ENCODE results near the gene PRPH. TPM values are rescaled to one million over a fixed set of nuclear protein-coding genes. Genes with fewer than 3 reads are reported as not detected.

The PRPH gene
- total RNA-seq, 1 donor from 2014 or later = 17.2 TPM

DNA sequence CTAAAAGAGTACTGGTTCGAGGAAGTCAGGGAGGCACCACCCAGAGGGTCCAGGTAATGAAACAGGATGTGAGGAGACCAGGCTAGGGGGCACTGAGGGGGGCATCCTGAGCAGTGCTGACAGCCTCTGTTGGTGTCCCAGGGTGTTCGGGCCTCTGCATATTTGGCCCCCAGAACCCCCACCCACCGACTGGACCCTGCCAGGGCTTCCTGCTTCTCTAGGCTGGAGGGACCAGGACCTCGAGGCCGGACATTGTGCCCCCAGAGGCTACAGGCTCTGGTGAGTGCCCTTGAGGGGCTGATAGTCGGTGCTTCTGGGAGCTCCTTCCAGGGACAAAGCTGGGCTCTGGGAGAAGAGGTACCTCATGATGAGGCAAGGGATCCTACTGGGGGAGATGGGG lies 30.7 kb downstream of the PRPH start:
- DNase-seq (ENCODE audit: extremely low spot score in 2 of 2) = peak in 1 of 2 donors; percentile 96

DNA sequence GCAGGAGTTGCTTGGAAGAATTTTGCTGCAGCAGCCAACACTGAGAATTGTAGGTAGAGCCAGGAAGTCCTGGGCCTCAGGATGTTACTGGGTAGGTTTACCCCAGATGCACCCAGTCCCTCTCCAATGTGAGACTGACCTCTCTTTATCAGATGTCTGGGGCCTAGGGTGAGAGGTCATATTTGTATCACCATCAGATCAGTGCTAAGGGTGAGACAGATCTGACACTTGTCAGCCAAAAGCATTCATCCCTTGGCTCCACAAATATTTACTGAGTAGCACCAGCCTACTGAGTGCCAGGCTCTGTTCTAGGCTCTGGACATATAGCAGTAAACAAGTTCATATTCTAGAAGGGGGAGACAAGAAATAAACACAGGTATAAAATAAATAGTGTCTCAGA lies 32.4 kb downstream of the PRPH start:
- no peak overlapping the region for H3K27ac ChIP-seq
- H3K27me3 ChIP-seq = no peaks in the 10 kb centered on the region
- no peak overlapping the region for H3K4me3 ChIP-seq
- intact Hi-C loops (cut with DNase I) = no loop called here
- no peak for DNase-seq (ENCODE audit: extremely low spot score in 2 of 2)
- TF ChIP-seq POLR2AphosphoS5 (IDR thresholded peaks at IDR 0.05; ENCODE audit: insufficient read depth in 1 of 2, low read depth in 1 of 2) = no peak
- TF ChIP-seq, protein P1, sequence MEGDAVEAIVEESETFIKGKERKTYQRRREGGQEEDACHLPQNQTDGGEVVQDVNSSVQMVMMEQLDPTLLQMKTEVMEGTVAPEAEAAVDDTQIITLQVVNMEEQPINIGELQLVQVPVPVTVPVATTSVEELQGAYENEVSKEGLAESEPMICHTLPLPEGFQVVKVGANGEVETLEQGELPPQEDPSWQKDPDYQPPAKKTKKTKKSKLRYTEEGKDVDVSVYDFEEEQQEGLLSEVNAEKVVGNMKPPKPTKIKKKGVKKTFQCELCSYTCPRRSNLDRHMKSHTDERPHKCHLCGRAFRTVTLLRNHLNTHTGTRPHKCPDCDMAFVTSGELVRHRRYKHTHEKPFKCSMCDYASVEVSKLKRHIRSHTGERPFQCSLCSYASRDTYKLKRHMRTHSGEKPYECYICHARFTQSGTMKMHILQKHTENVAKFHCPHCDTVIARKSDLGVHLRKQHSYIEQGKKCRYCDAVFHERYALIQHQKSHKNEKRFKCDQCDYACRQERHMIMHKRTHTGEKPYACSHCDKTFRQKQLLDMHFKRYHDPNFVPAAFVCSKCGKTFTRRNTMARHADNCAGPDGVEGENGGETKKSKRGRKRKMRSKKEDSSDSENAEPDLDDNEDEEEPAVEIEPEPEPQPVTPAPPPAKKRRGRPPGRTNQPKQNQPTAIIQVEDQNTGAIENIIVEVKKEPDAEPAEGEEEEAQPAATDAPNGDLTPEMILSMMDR (IDR thresholded peaks at IDR 0.05) = no peak
- H3K4me1 ChIP-seq = peaks cover 24% of the 10 kb centered on the region
- H3K9me3 ChIP-seq = no peaks in the 10 kb centered on the region
- no peaks in the 10 kb centered on the region for H3K36me3 ChIP-seq

More for the DNA sequence above, 30.7 kb downstream of the PRPH start:
- Histone ChIP-seq H3K4me3 (no peak overlapping the region), H3K4me1 (peaks cover 11% of the 10 kb centered on the region), H3K27ac (no peak overlapping the region), H3K36me3 (no peaks in the 10 kb centered on the region), H3K9me3 (no peaks in the 10 kb centered on the region), H3K27me3 (no peaks in the 10 kb centered on the region)
- intact Hi-C loops (cut with DNase I) = no loop called here
- TF ChIP-seq POLR2AphosphoS5 (IDR thresholded peaks at IDR 0.05; ENCODE audit: insufficient read depth in 1 of 2, low read depth in 1 of 2) (no peak), POLR2A (IDR thresholded peaks at IDR 0.05) (no peak)
- TF ChIP-seq, protein P1 (IDR thresholded peaks at IDR 0.05) = no peak

DNA sequence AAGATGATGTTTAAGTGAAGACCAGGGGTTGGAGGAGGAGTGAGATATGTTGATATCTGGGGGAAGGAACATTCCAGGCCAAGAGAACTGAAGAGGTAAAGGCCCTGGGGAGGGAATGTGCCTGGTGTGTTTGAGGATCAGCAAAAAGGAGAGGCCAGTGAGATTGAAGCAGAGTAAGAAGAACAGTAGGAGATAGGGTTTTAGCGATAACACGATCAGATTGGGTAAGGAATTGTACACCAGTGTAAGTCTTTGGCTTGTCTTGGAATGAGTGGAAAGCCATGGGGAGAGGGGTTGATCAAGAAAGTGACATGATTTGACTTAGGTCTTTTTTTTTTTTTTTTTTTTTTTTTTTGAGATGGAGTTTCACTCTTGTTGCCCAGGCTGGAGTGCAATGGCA lies 32.9 kb downstream of the PRPH start:
- peaks cover 27% of the 10 kb centered on the region for H3K4me1 ChIP-seq
- intact Hi-C loops (cut with DNase I) = no loop called here
- H3K36me3 ChIP-seq = no peaks in the 10 kb centered on the region
- TF ChIP-seq POLR2AphosphoS5 (IDR thresholded peaks at IDR 0.05; ENCODE audit: insufficient read depth in 1 of 2, low read depth in 1 of 2) (no peak), POLR2A (IDR thresholded peaks at IDR 0.05) (no peak)
- TF ChIP-seq, protein P1 (IDR thresholded peaks at IDR 0.05) = no peak
- no peaks in the 10 kb centered on the region for H3K27me3 ChIP-seq
- no peak for DNase-seq (ENCODE audit: extremely low spot score in 2 of 2)
- H3K4me3 ChIP-seq = no peak overlapping the region
- H3K9me3 ChIP-seq = no peaks in the 10 kb centered on the region
- no peak overlapping the region for H3K27ac ChIP-seq

DNA sequence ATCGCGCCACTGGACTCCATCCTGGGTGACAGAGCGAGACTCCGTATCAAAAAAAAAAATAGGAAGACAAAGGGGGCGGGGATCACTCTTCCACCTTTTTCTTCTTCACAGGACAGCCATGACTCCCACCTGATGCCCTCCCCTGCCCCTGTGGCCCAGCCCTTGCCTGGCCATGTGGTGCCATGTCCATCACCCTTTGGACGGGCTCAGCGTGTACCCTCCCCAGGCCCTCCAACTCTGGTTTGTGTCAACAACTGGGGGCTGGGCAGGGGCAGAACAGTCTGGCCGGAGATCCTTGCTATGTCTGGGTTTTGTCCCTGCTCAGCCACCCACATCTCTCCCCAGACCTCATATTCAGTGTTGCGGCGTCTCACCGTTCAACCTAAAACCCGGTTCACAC lies 33.9 kb downstream of the PRPH start:
- H3K9me3 ChIP-seq = no peaks in the 10 kb centered on the region
- intact Hi-C loops (cut with DNase I) = no loop called here
- no peak for TF ChIP-seq POLR2AphosphoS5 (IDR thresholded peaks at IDR 0.05; ENCODE audit: insufficient read depth in 1 of 2, low read depth in 1 of 2)
- TF ChIP-seq POLR2A (IDR thresholded peaks at IDR 0.05) = no peak
- TF ChIP-seq, protein P1 (IDR thresholded peaks at IDR 0.05) = no peak
- no peaks in the 10 kb centered on the region for H3K27me3 ChIP-seq
- H3K27ac ChIP-seq = no peak overlapping the region
- DNase-seq (ENCODE audit: extremely low spot score in 2 of 2) = no peak
- H3K4me1 ChIP-seq = peaks cover 27% of the 10 kb centered on the region
- no peak overlapping the region for H3K4me3 ChIP-seq
- no peaks in the 10 kb centered on the region for H3K36me3 ChIP-seq

DNA sequence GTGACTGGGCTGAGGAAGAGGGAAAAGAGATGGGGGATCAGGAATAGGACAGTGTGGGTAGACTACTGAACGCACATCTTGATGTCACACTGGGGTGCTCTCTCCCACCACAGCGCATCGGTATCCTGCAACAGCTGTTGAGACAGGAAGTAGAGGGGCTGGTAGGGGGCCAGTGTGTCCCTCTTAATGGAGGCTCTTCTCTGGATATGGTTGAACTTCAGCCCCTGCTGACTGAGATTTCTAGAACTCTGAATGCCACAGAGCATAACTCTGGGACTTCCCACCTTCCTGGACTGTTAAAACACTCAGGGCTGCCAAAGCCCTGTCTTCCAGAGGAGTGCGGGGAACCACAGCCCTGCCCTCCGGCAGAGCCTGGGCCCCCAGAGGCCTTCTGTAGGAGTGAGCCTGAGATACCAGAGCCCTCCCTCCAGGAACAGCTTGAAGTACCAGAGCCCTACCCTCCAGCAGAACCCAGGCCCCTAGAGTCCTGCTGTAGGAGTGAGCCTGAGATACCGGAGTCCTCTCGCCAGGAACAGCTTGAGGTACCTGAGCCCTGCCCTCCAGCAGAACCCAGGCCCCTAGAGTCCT lies 35.2 kb downstream of the PRPH start:
- no peak overlapping the region for H3K27ac ChIP-seq
- H3K27me3 ChIP-seq = peaks cover 3% of the 10 kb centered on the region
- H3K36me3 ChIP-seq = no peaks in the 10 kb centered on the region
- peaks cover 27% of the 10 kb centered on the region for H3K4me1 ChIP-seq
- intact Hi-C loops (cut with DNase I) = no loop called here
- DNase-seq (ENCODE audit: extremely low spot score in 2 of 2) = no peak
- TF ChIP-seq POLR2A (IDR thresholded peaks at IDR 0.05) = no peak
- no peak overlapping the region for H3K4me3 ChIP-seq
- no peaks in the 10 kb centered on the region for H3K9me3 ChIP-seq

Measured in vagina (tissue), 2 donors.